ENCODE results near the gene CLN3.
"Not testable (repeated sequence)": the region's sequence is repeated elsewhere in the genome, so short reads cannot be mapped to it uniquely, and the experiment has no call there.

CLN3 gene

GRCh38 chr16:28438899-28439298, 53.0 kb downstream of the CLN3 start:
- H3K4me3 ChIP-seq; H3K27me3 ChIP-seq (ENCODE audit: low read depth); in situ Hi-C loops (cut with MboI; ENCODE audit: low sequenced_read_pairs); DNase-seq (ENCODE audit: low spot score in 2 of 2); H3K4me1 ChIP-seq; H3K9me3 ChIP-seq; H3K36me3 ChIP-seq (replicated peaks): not testable (repeated sequence)

GRCh38 chr16:28435340-28435739, 56.5 kb downstream of the CLN3 start:
- H3K9me3 ChIP-seq; H3K4me1 ChIP-seq; H3K4me3 ChIP-seq; DNase-seq (ENCODE audit: low spot score in 2 of 2); H3K27me3 ChIP-seq (ENCODE audit: low read depth); in situ Hi-C loops (cut with MboI; ENCODE audit: low sequenced_read_pairs); H3K36me3 ChIP-seq (replicated peaks): not testable (repeated sequence)
